HL-60 (cell line): ENCODE measurements around the gene RAI14.

Experiments
- DNase-seq, 2 experiments: peaks; one replicate each; pipeline ENCODE4 v3.0.0-alpha.2; 2010 to 2020; ENCODE audit warnings: low read depth in 1 of 2, low spot score in 1 of 2
- H3K27ac ChIP-seq: fragments of 250-450 bp; sonication (Bioruptor Pico); replicated peaks from 2 replicates; pipeline ENCODE4 v1.5.1; 2020; ENCODE audit warnings: mild to moderate bottlenecking, moderate library complexity
- H3K27me3 ChIP-seq: fragments of 250-450 bp; sonication (Bioruptor Pico); 2 replicates; pipeline ENCODE4 v1.5.1; 2021; ENCODE audit warnings: mild to moderate bottlenecking, moderate library complexity; ENCODE audit not compliant: insufficient read depth, poor library complexity, severe bottlenecking
- H3K4me3 ChIP-seq: replicated peaks from 2 replicates; pipeline ENCODE4 v1.5.1; 2011; ENCODE audit warnings: mild to moderate bottlenecking, control low read depth, low read length; ENCODE audit not compliant: insufficient read depth
- CTCF ChIP-seq: IDR thresholded peaks from one replicate; pipeline ENCODE4 v1.5.1; 2011; ENCODE audit warnings: low read length, control low read depth, inconsistent platforms; ENCODE audit not compliant: insufficient read depth
- GABPA ChIP-seq: IDR thresholded peaks from 2 replicates; pipeline ENCODE4 v1.6.1; 2012; ENCODE audit warnings: low read depth
- POLR2AphosphoS5 ChIP-seq: IDR thresholded peaks from 2 replicates; pipeline ENCODE4 v1.6.1; 2012; ENCODE audit warnings: low read depth
- SPI1 ChIP-seq: IDR thresholded peaks from 2 replicates; pipeline ENCODE4 v1.6.1; 2012; ENCODE audit warnings: low read depth, mild to moderate bottlenecking, borderline replicate concordance
- TF ChIP-seq, protein P1 (sequence below): IDR thresholded peaks from 2 replicates; pipeline ENCODE4 v1.6.1; 2012; ENCODE audit warnings: low read depth; ENCODE audit not compliant: insufficient replicate concordance

The RAI14 gene

GRCh38 chr5:34657988-34658387 lies 1.9 kb downstream of the RAI14 start:
- no peak for DNase-seq
- peaks cover 43% of the 10 kb centered on the region for H3K27me3 ChIP-seq
- H3K4me3 ChIP-seq = no peak overlapping the region
- no peak overlapping the region for H3K27ac ChIP-seq
- TF ChIP-seq SPI1 (no peak), GABPA (no peak), POLR2AphosphoS5 (no peak), CTCF (no peak)
- TF ChIP-seq, protein P1, sequence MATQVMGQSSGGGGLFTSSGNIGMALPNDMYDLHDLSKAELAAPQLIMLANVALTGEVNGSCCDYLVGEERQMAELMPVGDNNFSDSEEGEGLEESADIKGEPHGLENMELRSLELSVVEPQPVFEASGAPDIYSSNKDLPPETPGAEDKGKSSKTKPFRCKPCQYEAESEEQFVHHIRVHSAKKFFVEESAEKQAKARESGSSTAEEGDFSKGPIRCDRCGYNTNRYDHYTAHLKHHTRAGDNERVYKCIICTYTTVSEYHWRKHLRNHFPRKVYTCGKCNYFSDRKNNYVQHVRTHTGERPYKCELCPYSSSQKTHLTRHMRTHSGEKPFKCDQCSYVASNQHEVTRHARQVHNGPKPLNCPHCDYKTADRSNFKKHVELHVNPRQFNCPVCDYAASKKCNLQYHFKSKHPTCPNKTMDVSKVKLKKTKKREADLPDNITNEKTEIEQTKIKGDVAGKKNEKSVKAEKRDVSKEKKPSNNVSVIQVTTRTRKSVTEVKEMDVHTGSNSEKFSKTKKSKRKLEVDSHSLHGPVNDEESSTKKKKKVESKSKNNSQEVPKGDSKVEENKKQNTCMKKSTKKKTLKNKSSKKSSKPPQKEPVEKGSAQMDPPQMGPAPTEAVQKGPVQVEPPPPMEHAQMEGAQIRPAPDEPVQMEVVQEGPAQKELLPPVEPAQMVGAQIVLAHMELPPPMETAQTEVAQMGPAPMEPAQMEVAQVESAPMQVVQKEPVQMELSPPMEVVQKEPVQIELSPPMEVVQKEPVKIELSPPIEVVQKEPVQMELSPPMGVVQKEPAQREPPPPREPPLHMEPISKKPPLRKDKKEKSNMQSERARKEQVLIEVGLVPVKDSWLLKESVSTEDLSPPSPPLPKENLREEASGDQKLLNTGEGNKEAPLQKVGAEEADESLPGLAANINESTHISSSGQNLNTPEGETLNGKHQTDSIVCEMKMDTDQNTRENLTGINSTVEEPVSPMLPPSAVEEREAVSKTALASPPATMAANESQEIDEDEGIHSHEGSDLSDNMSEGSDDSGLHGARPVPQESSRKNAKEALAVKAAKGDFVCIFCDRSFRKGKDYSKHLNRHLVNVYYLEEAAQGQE = no peak

- peaks cover 38% of the 10 kb centered on the region for H3K27me3 ChIP-seq
- no peak for TF ChIP-seq GABPA
- TF ChIP-seq, protein P1 = no peak
- no peak for TF ChIP-seq SPI1
- TF ChIP-seq CTCF = no peak
- no peak for TF ChIP-seq POLR2AphosphoS5
- no peak for DNase-seq
- no peak overlapping the region for H3K4me3 ChIP-seq
- no peak overlapping the region for H3K27ac ChIP-seq
Measured at GRCh38 chr5:34659168-34659567, 3.0 kb downstream of the RAI14 start.

DNA sequence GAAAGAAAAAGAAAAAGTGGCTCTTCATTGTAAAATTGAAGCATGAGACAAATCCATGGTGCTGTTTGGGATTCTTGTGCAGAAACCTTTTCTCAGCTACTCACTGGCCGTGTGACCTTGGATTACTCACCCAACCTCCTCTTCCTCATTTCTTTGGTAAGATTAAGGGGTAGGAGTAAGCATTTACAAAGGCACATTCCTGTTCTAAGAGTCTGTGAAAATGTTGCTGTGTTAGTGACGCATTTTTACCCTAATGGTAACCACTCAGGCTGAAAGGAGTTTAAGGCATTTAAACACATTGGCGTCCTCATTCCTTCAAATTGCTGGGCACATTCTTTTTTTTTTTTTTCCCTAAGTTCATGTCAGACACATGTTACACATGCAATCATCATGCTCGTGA lies 4.3 kb downstream of the RAI14 start:
- DNase-seq = no peak
- no peak overlapping the region for H3K27ac ChIP-seq
- H3K4me3 ChIP-seq = no peak overlapping the region
- H3K27me3 ChIP-seq = peaks cover 28% of the 10 kb centered on the region
- no peak for TF ChIP-seq SPI1
- TF ChIP-seq CTCF = no peak
- no peak for TF ChIP-seq GABPA
- TF ChIP-seq POLR2AphosphoS5 = no peak
- TF ChIP-seq, protein P1 = no peak
